Ovary (tissue), 3 donors: ENCODE data around the gene SIRT2.

ENCODE experiments used
- EP300 ChIP-seq: sonication (generic); formaldehyde crosslinking; IDR thresholded peaks from one replicate; pipeline ENCODE4 v1.6.1; 2017; ENCODE audit warnings: antibody characterized with exemption
- POLR2A ChIP-seq: fragments of 450-650 bp; IDR thresholded peaks from one replicate; pipeline ENCODE4 v1.6.1; 2017; ENCODE audit warnings: antibody characterized with exemption, mild to moderate bottlenecking, moderate library complexity
- TF ChIP-seq, protein P1 (sequence below), 3 donors: fragments of 450-650 bp in 2 of 3; fragments of 200-600 bp in 1 of 3; IDR thresholded peaks; one replicate each; pipeline versions ENCODE4 v1.5.1 to v1.8.0; 2016 to 2022; ENCODE audit warnings: antibody characterized with exemption in 3 of 3, mild to moderate bottlenecking in 1 of 3
- donor health status: DM: no; HTN: no; CAD: no.

DNA sequence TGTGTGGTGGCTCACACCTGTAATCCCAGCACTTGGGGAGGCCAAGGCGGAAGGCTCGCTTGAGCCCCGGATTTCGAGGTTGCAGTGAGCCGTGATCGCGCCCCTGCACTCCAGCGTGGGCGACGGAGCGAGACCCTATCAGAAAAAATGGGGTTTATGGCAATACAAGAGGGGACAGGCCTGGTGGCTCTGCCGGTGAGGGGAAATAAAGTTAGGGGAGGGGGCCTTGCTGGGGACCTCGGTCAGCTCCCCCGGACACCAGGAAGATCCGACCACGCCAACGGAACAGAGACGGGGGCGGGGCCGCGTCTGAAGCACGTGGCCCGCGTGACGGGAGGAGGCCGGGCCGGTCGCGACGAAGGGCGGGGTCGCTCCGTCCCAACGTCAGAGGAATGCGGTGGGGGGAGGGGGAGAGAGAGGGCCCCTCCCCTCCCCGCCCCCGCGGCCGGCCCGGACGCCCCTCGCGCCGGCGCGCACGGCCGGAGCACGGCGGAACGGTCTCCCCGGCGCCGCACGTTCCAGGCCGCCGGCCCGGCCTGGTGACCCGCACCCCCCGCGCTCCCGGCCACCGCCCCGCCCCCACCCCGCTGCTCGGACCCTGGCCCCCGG is 47.7 kb downstream of the SIRT2 start:
- TF ChIP-seq, protein P1, sequence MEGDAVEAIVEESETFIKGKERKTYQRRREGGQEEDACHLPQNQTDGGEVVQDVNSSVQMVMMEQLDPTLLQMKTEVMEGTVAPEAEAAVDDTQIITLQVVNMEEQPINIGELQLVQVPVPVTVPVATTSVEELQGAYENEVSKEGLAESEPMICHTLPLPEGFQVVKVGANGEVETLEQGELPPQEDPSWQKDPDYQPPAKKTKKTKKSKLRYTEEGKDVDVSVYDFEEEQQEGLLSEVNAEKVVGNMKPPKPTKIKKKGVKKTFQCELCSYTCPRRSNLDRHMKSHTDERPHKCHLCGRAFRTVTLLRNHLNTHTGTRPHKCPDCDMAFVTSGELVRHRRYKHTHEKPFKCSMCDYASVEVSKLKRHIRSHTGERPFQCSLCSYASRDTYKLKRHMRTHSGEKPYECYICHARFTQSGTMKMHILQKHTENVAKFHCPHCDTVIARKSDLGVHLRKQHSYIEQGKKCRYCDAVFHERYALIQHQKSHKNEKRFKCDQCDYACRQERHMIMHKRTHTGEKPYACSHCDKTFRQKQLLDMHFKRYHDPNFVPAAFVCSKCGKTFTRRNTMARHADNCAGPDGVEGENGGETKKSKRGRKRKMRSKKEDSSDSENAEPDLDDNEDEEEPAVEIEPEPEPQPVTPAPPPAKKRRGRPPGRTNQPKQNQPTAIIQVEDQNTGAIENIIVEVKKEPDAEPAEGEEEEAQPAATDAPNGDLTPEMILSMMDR (IDR thresholded peaks at IDR 0.05), result no peak
- peak; percentile 89 for TF ChIP-seq EP300
- TF ChIP-seq POLR2A, result peak; percentile 72
